Esophagus muscularis mucosa (tissue), 4 donors: ENCODE measurements around the gene PUM2. TPM values are rescaled to one million over a fixed set of nuclear protein-coding genes. Genes with fewer than 3 reads are reported as not detected.

Experiments used
- DNase-seq: peaks from one replicate; pipeline ENCODE4 v3.0.0-alpha.2; 2017; ENCODE audit errors: extremely low spot score
- H3K27ac ChIP-seq, 4 donors: fragments of 200-600 bp; sonication (generic); replicated peaks in 1 of 4; 1 replicate in 3 of 4; 2 replicates in 1 of 4; pipeline ENCODE4 v1.5.1; 2016 to 2019; ENCODE audit warnings: mild to moderate bottlenecking in 1 of 4
- H3K27me3 ChIP-seq, 4 donors: fragments of 200-600 bp; sonication (generic); one replicate each; pipeline versions ENCODE4 v1.5.1 to v1.6.0; 2016 to 2019
- H3K36me3 ChIP-seq, 4 donors: fragments of 200-600 bp; sonication (generic); one replicate each; pipeline ENCODE4 v1.5.1; 2016 to 2019
- H3K4me1 ChIP-seq, 4 donors: fragments of 200-600 bp; sonication (generic); one replicate each; pipeline ENCODE4 v1.5.1; 2016 to 2019
- H3K4me3 ChIP-seq, 4 donors: fragments of 200-600 bp; sonication (generic); 1 replicate in 2 of 4; 2 replicates in 2 of 4; pipeline ENCODE4 v1.5.1; 2016 to 2019; ENCODE audit warnings: mild to moderate bottlenecking in 4 of 4, moderate library complexity in 1 of 4
- H3K9me3 ChIP-seq, 4 donors: fragments of 200-600 bp; sonication (generic); 1 replicate in 3 of 4; 2 replicates in 1 of 4; pipeline ENCODE4 v1.5.1; 2016 to 2019
- EP300 ChIP-seq: sonication (generic); formaldehyde crosslinking; IDR thresholded peaks from one replicate; pipeline ENCODE4 v1.6.1; 2017; ENCODE audit warnings: antibody characterized with exemption
- POLR2A ChIP-seq: fragments of 450-650 bp; IDR thresholded peaks from one replicate; pipeline ENCODE4 v1.6.1; 2017; ENCODE audit warnings: antibody characterized with exemption, moderate library complexity, mild to moderate bottlenecking, low read depth
- POLR2AphosphoS5 ChIP-seq, 2 donors: sonication (generic); formaldehyde crosslinking; IDR thresholded peaks; one replicate each; pipeline ENCODE4 v1.6.1; 2017; ENCODE audit warnings: antibody characterized with exemption in 2 of 2
- WGBS: methylation state at CpG from one replicate; pipeline ENCODE4 v1.1.5; 2018; 5-methylcytosine and 5-hydroxymethylcytosine counted together
- intact Hi-C: fragments of 100-400 bp; cut with DNase I; formaldehyde crosslinking; loops from one replicate; pipeline ENCODE4 v1.15.1; 2023
- total RNA-seq, 4 donors: library from RNA; depleted of rRNA; stranded (reverse); fragments of >200 nt; gene quantifications; one replicate each; pipeline versions ENCODE4 v1.1.0 to v1.2.1, GENCODE V29; 2016
- TF ChIP-seq, protein P1 (sequence below), 3 experiments: fragments of 200-600 bp in 2 of 3; fragments of 450-650 bp in 1 of 3; sonication (generic) in 2 of 3; IDR thresholded peaks; one replicate each; pipeline ENCODE4 v1.5.1; 2017 to 2019; ENCODE audit warnings: antibody characterized with exemption in 3 of 3, mild to moderate bottlenecking in 2 of 3, moderate library complexity in 1 of 3

Gene PUM2
- total RNA-seq, 4 donors from 2014 or later: 73.7 to 113 (median 93.1) TPM

DNA sequence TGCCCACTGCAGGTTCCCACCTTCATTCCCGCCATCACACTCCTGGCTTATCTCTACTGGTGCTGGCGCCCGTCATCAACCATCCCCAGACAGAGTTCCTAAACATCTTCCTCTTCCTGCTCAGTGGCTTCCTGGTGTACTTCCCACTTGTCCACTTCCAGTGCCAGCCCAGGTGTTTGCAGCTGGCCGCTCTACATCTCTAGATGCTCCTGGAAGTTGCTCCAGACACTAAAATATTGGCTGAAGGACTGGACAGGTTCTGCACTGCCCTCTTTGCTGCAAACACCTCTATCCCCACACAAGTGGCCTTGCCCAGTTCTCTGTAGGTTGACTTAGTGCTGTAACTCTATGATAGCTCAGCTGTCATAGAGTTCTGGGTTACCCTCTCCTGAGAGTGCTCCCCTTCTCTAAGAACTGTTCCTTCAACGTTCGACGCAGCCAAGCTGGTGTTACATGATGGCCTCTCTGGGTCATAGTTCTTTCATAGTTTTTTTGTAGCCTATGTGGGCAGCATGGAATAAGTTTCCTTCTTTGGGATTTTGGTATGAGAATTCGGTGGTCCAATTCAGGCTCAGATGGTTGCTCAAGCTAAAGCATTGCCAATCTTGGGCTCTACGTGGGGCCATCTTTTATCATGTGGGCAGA lies 45.8 kb upstream of the PUM2 start:
- no peaks in the 10 kb centered on the region for H3K27me3 ChIP-seq
- TF ChIP-seq, protein P1, sequence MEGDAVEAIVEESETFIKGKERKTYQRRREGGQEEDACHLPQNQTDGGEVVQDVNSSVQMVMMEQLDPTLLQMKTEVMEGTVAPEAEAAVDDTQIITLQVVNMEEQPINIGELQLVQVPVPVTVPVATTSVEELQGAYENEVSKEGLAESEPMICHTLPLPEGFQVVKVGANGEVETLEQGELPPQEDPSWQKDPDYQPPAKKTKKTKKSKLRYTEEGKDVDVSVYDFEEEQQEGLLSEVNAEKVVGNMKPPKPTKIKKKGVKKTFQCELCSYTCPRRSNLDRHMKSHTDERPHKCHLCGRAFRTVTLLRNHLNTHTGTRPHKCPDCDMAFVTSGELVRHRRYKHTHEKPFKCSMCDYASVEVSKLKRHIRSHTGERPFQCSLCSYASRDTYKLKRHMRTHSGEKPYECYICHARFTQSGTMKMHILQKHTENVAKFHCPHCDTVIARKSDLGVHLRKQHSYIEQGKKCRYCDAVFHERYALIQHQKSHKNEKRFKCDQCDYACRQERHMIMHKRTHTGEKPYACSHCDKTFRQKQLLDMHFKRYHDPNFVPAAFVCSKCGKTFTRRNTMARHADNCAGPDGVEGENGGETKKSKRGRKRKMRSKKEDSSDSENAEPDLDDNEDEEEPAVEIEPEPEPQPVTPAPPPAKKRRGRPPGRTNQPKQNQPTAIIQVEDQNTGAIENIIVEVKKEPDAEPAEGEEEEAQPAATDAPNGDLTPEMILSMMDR (IDR thresholded peaks at IDR 0.05): no peak
- no peak for TF ChIP-seq POLR2A
- TF ChIP-seq POLR2AphosphoS5 (IDR thresholded peaks at IDR 0.05): no peak
- no peak for TF ChIP-seq EP300
- H3K27ac ChIP-seq: no peak overlapping the region
- no peak overlapping the region for H3K4me3 ChIP-seq
- WGBS: 79% methylated on average over 9 of the region's 9 CpGs
- no peak for DNase-seq
- H3K36me3 ChIP-seq: no peaks in the 10 kb centered on the region
- intact Hi-C loops: loop anchor here (5.0 kb wide), 1 partner anchor 246 kb away; no protein-coding TSS in a partner anchor
- H3K9me3 ChIP-seq: no peaks in the 10 kb centered on the region
- peaks cover 0 to 29% (median 25%) of the 10 kb centered on the region in 4 donors for H3K4me1 ChIP-seq

DNA sequence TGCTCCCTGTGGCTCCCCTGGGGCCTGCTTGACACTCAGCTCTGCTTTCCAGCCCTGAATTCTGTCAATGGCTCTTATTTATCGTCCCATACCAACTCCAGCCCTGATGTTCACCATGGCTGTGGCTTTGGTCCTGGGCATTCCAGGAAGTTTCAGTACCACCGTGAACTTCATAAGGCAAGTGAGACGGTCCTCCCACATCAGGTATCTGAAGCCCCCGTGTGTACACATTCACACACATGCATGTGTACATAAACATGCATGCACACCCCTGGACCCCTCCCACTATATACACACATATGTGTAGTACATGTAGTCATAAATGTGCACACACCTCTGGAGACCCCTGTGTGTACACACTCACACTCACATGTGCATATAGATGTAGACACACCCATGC lies 43.3 kb upstream of the PUM2 start:
- H3K4me3 ChIP-seq: no peak overlapping the region
- no peak overlapping the region for H3K27ac ChIP-seq
- peaks cover 0 to 8% (median 3%) of the 10 kb centered on the region in 4 donors for H3K4me1 ChIP-seq
- no peaks in the 10 kb centered on the region for H3K9me3 ChIP-seq
- H3K36me3 ChIP-seq: no peaks in the 10 kb centered on the region
- no peak for DNase-seq
- 94% methylated on average over 4 of the region's 4 CpGs for WGBS
- TF ChIP-seq, protein P1 (IDR thresholded peaks at IDR 0.05): no peak
- TF ChIP-seq EP300 (no peak), POLR2A (no peak), POLR2AphosphoS5 (IDR thresholded peaks at IDR 0.05) (no peak)
- intact Hi-C loops: no loop called here
- H3K27me3 ChIP-seq: no peaks in the 10 kb centered on the region

DNA sequence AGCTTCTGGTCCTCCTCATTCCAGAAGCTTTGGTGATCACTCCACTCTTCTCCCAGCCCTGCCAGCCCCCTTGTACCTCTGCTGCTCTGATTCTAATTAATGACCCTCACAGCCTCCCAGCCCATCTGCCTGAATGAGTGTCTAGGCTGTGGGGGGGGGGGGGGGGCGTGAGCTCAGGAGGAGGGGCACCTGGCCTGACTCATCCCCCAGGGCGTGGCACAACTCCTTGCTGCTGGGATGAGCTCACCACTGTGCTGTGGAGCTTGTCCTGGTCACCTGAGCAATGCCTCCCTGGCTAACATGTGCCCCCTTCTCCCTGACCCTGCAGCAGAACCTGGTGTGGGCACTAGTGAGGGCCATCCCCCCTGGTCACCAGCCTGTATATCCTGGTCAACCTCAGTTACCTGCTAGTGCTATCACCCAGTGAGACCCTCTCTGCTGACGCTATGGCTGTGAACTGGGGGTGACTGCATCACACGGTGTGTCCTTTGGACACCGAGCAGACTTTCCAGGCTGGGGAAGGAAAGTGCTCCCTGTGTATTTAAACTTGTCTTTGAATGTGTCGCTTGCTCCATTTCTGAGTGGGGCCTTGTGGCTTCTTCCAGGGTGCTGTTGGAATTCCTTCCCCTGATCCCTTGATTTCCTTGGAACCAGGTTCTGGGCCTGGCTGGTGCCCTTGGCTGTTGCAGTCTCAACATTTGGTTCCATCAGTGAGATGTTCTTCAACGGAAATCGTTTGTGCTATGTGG lies 41.5 kb upstream of the PUM2 start:
- no peak for DNase-seq
- 79% methylated on average over 8 of the region's 8 CpGs for WGBS
- Histone ChIP-seq H3K36me3 (no peaks in the 10 kb centered on the region), H3K27ac (no peak overlapping the region), H3K4me3 (no peak overlapping the region), H3K4me1 (no peaks in the 10 kb centered on the region), H3K9me3 (no peaks in the 10 kb centered on the region), H3K27me3 (no peaks in the 10 kb centered on the region)
- intact Hi-C loops: no loop called here
- no peak for TF ChIP-seq POLR2AphosphoS5 (IDR thresholded peaks at IDR 0.05)
- no peak for TF ChIP-seq EP300
- no peak for TF ChIP-seq POLR2A
- TF ChIP-seq, protein P1 (IDR thresholded peaks at IDR 0.05): no peak

DNA sequence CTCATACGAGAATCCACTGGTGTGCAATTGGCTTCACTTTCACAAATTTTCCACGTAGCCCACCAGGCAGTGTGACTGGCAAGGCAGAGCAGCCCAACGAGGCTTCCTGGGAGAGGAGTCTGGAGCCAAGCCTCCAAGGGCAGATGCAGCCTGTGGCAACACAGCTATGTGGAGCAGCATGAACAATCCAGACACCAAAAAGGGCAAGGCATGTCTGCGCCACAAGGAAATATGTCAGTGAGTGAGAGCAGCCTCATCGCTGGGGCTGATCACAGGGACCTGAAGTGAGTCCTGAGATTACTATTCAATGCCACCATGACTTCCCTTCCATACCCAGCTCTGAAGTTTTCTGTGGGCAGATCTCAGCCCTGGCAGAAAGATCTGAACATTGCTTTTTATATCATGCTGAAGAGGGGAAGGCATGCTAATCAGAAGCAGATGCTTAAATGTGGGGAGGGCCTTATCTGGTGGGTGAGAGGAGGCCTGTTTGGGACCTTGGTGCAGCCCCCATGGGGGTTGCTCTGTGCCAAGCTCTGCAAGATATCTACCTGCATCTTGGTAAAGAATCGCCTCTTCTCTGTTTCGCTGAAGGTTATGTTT lies 40.0 kb upstream of the PUM2 start:
- Histone ChIP-seq H3K9me3 (no peaks in the 10 kb centered on the region), H3K27me3 (no peaks in the 10 kb centered on the region), H3K4me1 (no peaks in the 10 kb centered on the region), H3K4me3 (no peak overlapping the region), H3K36me3 (no peaks in the 10 kb centered on the region), H3K27ac (no peak overlapping the region)
- DNase-seq: no peak
- no peak for TF ChIP-seq POLR2A
- no peak for TF ChIP-seq POLR2AphosphoS5 (IDR thresholded peaks at IDR 0.05)
- TF ChIP-seq EP300: no peak
- TF ChIP-seq, protein P1 (IDR thresholded peaks at IDR 0.05): no peak
- 85% methylated on average over 7 of the region's 7 CpGs for WGBS
- intact Hi-C loops: no loop called here
